ENCODE measurements around the gene SWT1.
"Not testable (repeated sequence)": the region's sequence is repeated elsewhere in the genome, so short reads cannot be mapped to it uniquely, and the experiment has no call there.

The SWT1 gene

GRCh38 chr1:185155600-185156287 is 1.2 kb upstream of the SWT1 start:
- H3K4me3 ChIP-seq (ENCODE audit: low read length), result peak overlapping the region; percentile 98
- TF ChIP-seq ZNF274 (IDR thresholded peaks at IDR 0.05; ENCODE audit: low read depth, low read length), result no peak

GRCh38 chr1:185156288-185156853 is 596 bp upstream of the SWT1 start:
- no peak for TF ChIP-seq ZNF274 (IDR thresholded peaks at IDR 0.05; ENCODE audit: low read depth, low read length)
- peak overlapping the region; percentile 98 for H3K4me3 ChIP-seq (ENCODE audit: low read length)

- TF ChIP-seq ZNF274 (IDR thresholded peaks at IDR 0.05; ENCODE audit: low read depth, low read length), result no peak
- H3K4me3 ChIP-seq (ENCODE audit: low read length), result peak overlapping the region; percentile 96
Observed at GRCh38 chr1:185157599-185158412, 839 bp downstream of the SWT1 start.

GRCh38 chr1:185158800-185159199 is 1.8 kb downstream of the SWT1 start:
- H3K4me3 ChIP-seq (ENCODE audit: low read length), result no peak overlapping the region
- TF ChIP-seq ZNF274 (IDR thresholded peaks at IDR 0.05; ENCODE audit: low read depth, low read length), result no peak

GRCh38 chr1:185159966-185160365 is 3.0 kb downstream of the SWT1 start:
- H3K4me3 ChIP-seq (ENCODE audit: low read length), result no peak overlapping the region
- TF ChIP-seq ZNF274 (IDR thresholded peaks at IDR 0.05; ENCODE audit: low read depth, low read length), result no peak

- TF ChIP-seq ZNF274 (IDR thresholded peaks at IDR 0.05; ENCODE audit: low read depth, low read length), result no peak
- no peak overlapping the region for H3K4me3 ChIP-seq (ENCODE audit: low read length)
Observed at GRCh38 chr1:185162491-185162890, 5.5 kb downstream of the SWT1 start.

GRCh38 chr1:185166106-185166505 is 9.1 kb downstream of the SWT1 start:
- H3K4me3 ChIP-seq (ENCODE audit: low read length), result no peak overlapping the region
- no peak for TF ChIP-seq ZNF274 (IDR thresholded peaks at IDR 0.05; ENCODE audit: low read depth, low read length)

GRCh38 chr1:185170291-185170848 is 13.4 kb downstream of the SWT1 start:
- no peak for TF ChIP-seq ZNF274 (IDR thresholded peaks at IDR 0.05; ENCODE audit: low read depth, low read length)
- no peak overlapping the region for H3K4me3 ChIP-seq (ENCODE audit: low read length)

GRCh38 chr1:185193756-185194155 is 36.8 kb downstream of the SWT1 start:
- no peak for TF ChIP-seq ZNF274 (IDR thresholded peaks at IDR 0.05; ENCODE audit: low read depth, low read length)
- H3K4me3 ChIP-seq (ENCODE audit: low read length), result no peak overlapping the region

- not testable (repeated sequence) for H3K4me3 ChIP-seq (ENCODE audit: low read length)
Observed at GRCh38 chr1:185198712-185199111, 41.7 kb downstream of the SWT1 start.

- H3K4me3 ChIP-seq (ENCODE audit: low read length), result no peak overlapping the region
- no peak for TF ChIP-seq ZNF274 (IDR thresholded peaks at IDR 0.05; ENCODE audit: low read depth, low read length)
Observed at GRCh38 chr1:185200889-185201288, 43.9 kb downstream of the SWT1 start.

GRCh38 chr1:185207170-185207569 is 50.2 kb downstream of the SWT1 start:
- TF ChIP-seq ZNF274 (IDR thresholded peaks at IDR 0.05; ENCODE audit: low read depth, low read length), result no peak
- no peak overlapping the region for H3K4me3 ChIP-seq (ENCODE audit: low read length)

- H3K4me3 ChIP-seq (ENCODE audit: low read length), result no peak overlapping the region
- no peak for TF ChIP-seq ZNF274 (IDR thresholded peaks at IDR 0.05; ENCODE audit: low read depth, low read length)
Observed at GRCh38 chr1:185207980-185208602, 51.1 kb downstream of the SWT1 start.

GRCh38 chr1:185208626-185209180 is 51.7 kb downstream of the SWT1 start:
- no peak for TF ChIP-seq ZNF274 (IDR thresholded peaks at IDR 0.05; ENCODE audit: low read depth, low read length)
- no peak overlapping the region for H3K4me3 ChIP-seq (ENCODE audit: low read length)

- H3K4me3 ChIP-seq (ENCODE audit: low read length), result not testable (repeated sequence)
Observed at GRCh38 chr1:185209357-185209756, 52.4 kb downstream of the SWT1 start.
